ENCODE results near the gene FAM241A. TPM values are rescaled to one million over a fixed set of nuclear protein-coding genes. Genes with fewer than 3 reads are reported as not detected.

FAM241A gene
- total and polyA plus RNA-seq, 2 of the 13 experiments (the other 11 are each of a cell fraction or from before 2014, with no cell fraction given): 0.61 to 0.69 TPM

- TF ChIP-seq, protein P1, sequence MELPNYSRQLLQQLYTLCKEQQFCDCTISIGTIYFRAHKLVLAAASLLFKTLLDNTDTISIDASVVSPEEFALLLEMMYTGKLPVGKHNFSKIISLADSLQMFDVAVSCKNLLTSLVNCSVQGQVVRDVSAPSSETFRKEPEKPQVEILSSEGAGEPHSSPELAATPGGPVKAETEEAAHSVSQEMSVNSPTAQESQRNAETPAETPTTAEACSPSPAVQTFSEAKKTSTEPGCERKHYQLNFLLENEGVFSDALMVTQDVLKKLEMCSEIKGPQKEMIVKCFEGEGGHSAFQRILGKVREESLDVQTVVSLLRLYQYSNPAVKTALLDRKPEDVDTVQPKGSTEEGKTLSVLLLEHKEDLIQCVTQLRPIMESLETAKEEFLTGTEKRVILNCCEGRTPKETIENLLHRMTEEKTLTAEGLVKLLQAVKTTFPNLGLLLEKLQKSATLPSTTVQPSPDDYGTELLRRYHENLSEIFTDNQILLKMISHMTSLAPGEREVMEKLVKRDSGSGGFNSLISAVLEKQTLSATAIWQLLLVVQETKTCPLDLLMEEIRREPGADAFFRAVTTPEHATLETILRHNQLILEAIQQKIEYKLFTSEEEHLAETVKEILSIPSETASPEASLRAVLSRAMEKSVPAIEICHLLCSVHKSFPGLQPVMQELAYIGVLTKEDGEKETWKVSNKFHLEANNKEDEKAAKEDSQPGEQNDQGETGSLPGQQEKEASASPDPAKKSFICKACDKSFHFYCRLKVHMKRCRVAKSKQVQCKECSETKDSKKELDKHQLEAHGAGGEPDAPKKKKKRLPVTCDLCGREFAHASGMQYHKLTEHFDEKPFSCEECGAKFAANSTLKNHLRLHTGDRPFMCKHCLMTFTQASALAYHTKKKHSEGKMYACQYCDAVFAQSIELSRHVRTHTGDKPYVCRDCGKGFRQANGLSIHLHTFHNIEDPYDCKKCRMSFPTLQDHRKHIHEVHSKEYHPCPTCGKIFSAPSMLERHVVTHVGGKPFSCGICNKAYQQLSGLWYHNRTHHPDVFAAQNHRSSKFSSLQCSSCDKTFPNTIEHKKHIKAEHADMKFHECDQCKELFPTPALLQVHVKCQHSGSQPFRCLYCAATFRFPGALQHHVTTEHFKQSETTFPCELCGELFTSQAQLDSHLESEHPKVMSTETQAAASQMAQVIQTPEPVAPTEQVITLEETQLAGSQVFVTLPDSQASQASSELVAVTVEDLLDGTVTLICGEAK (IDR thresholded peaks at IDR 0.05): no peak
- TF ChIP-seq, protein P1 (CRISPR knock-in tag; IDR thresholded peaks at IDR 0.05): no peak
- TF ChIP-seq FOXO1 (CRISPR knock-in tag; IDR thresholded peaks at IDR 0.05) (no peak), ZNF431 (CRISPR knock-in tag; IDR thresholded peaks at IDR 0.05; ENCODE audit: borderline replicate concordance, low read depth) (no peak), IRF2 (CRISPR knock-in tag; IDR thresholded peaks at IDR 0.05) (no peak), MXD4 (CRISPR knock-in tag; IDR thresholded peaks at IDR 0.05) (no peak), PRPF4 (IDR thresholded peaks at IDR 0.05; ENCODE audit: low read depth, low read length, poor library complexity, severe bottlenecking) (no peak)
- TF ChIP-seq, protein P2, sequence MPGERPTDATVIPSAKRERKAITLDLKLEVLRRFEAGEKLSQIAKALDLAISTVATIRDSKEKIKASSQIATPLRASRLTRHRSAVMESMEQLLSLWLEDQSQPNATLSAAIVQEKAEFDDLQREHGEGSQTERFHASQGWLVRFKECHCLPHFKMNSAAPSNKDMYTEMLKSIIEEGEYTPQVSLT (CRISPR knock-in tag; IDR thresholded peaks at IDR 0.05; ENCODE audit: borderline replicate concordance, low read depth): no peak
Observed at GRCh38 chr4:112196461-112196860, 51.2 kb downstream of the FAM241A start (continued).

All from HepG2 (cell line).